PC-3 (cell line): ENCODE data around the gene GPATCH1.

ENCODE experiments used
- CTCF ChIP-seq: fragments of 300-600 bp; sonication (generic); conservative IDR thresholded peaks from 2 replicates; pipeline ENCODE4 v1.5.1; 2017; ENCODE audit warnings: antibody characterized with exemption, low read depth, mild to moderate bottlenecking, low read length
- EZH2 ChIP-seq: fragments of 300-600 bp; sonication (generic); IDR thresholded peaks from one replicate; pipeline ENCODE4 v1.6.1; 2017; ENCODE audit warnings: antibody characterized with exemption, mild to moderate bottlenecking, low read length; ENCODE audit not compliant: unreplicated experiment

GRCh38 chr19:33039815-33040214 lies 41.2 kb upstream of the GPATCH1 start:
- TF ChIP-seq CTCF (no peak), EZH2 (no peak)
